ENCODE data around the gene RORC.
"Not testable (repeated sequence)": the region's sequence is repeated elsewhere in the genome, so short reads cannot be mapped to it uniquely, and the experiment has no call there.

The RORC gene

GRCh38 chr1:151776665-151777062, 54.9 kb downstream of the RORC start:
- no peak for DNase-seq (ENCODE audit: low read depth in 1 of 2, low spot score in 1 of 2)

- no peak for DNase-seq (ENCODE audit: low read depth in 1 of 2, low spot score in 1 of 2)
Observed at GRCh38 chr1:151775894-151776664, 55.5 kb downstream of the RORC start.

- no peak for DNase-seq (ENCODE audit: low read depth in 1 of 2, low spot score in 1 of 2)
Observed at GRCh38 chr1:151774256-151774922, 57.2 kb downstream of the RORC start.

- DNase-seq (ENCODE audit: low read depth in 1 of 2, low spot score in 1 of 2) = no peak
Observed at GRCh38 chr1:151773702-151774101, 57.9 kb downstream of the RORC start.

- not testable (repeated sequence) for DNase-seq (ENCODE audit: low read depth in 1 of 2, low spot score in 1 of 2)
Observed at GRCh38 chr1:151769270-151769669, 62.3 kb downstream of the RORC start.

- DNase-seq (ENCODE audit: low read depth in 1 of 2, low spot score in 1 of 2) = not testable (repeated sequence)
Observed at GRCh38 chr1:151768351-151769066, 63.1 kb downstream of the RORC start.

- DNase-seq (ENCODE audit: low read depth in 1 of 2, low spot score in 1 of 2) = no peak
Observed at GRCh38 chr1:151763990-151764389, 67.6 kb downstream of the RORC start.

- peak; percentile 63 to 80 for DNase-seq (ENCODE audit: low read depth in 1 of 2, low spot score in 1 of 2)
Observed at GRCh38 chr1:151762941-151763921, 68.4 kb downstream of the RORC start, which contains the start of gene MRPL9. Gene MRPL9 (minus strand): TSS chr1:151763496. CDS start chr1:151763479, 17 bp downstream.

- no peak for DNase-seq (ENCODE audit: low read depth in 1 of 2, low spot score in 1 of 2)
Observed at GRCh38 chr1:151760597-151761385, 70.8 kb downstream of the RORC start.

GRCh38 chr1:151759241-151759640, 72.4 kb downstream of the RORC start:
- DNase-seq (ENCODE audit: low read depth in 1 of 2, low spot score in 1 of 2) = no peak

- DNase-seq (ENCODE audit: low read depth in 1 of 2, low spot score in 1 of 2) = no peak
Observed at GRCh38 chr1:151756291-151756690, 75.3 kb downstream of the RORC start.
